HEK293 (cell line): ENCODE measurements around the gene GPR3.

ENCODE experiments used
- CTCF ChIA-PET: fragments of 350-600 bp; formaldehyde crosslinking; extraction: SDS; loops from one replicate; lab custom pipeline; 2021; ENCODE audit warnings: antibody characterized with exemption; lab: Yijun Ruan, JAX
- POLR2A ChIA-PET: fragments of 300-600 bp; formaldehyde crosslinking; extraction: SDS; loops from one replicate; lab custom pipeline; 2020; ENCODE audit warnings: antibody characterized with exemption, inconsistent platforms; lab: Yijun Ruan, JAX
- H3K27ac ChIP-seq: fragments of 200-500 bp; sonication (Bioruptor generic); 2 replicates; pipeline ENCODE4 v1.5.1; 2014; ENCODE audit warnings: low read depth, low read length, control low read depth, inconsistent platforms; ENCODE audit errors: extremely low read depth
- H3K36me3 ChIP-seq, 2 experiments: fragments of 200-500 bp in 1 of 2; sonication (Bioruptor generic) in 1 of 2; 1 replicate in 1 of 2; 2 replicates in 1 of 2; pipeline ENCODE4 v1.5.1; 2014 to 2017; ENCODE audit warnings: inconsistent platforms in 2 of 2, low read length in 2 of 2; ENCODE audit not compliant: control insufficient read depth in 2 of 2, insufficient read depth in 1 of 2
- H3K4me1 ChIP-seq: fragments of 200-500 bp; sonication (Bioruptor generic); 2 replicates; pipeline ENCODE4 v1.5.1; 2014; ENCODE audit warnings: mild to moderate bottlenecking, low read length, inconsistent platforms; ENCODE audit not compliant: control insufficient read depth, insufficient read depth
- H3K4me3 ChIP-seq: 2 replicates; pipeline ENCODE4 v1.5.1; 2011; ENCODE audit warnings: low read depth, mild to moderate bottlenecking, control low read depth, low read length, moderate library complexity
- H3K9me3 ChIP-seq: fragments of 200-500 bp; sonication (Bioruptor generic); 2 replicates; pipeline ENCODE4 v1.5.1; 2014; ENCODE audit warnings: low read depth, low read length, inconsistent platforms; ENCODE audit not compliant: control insufficient read depth, insufficient read depth
- EGR2 ChIP-seq: fragments of 450-650 bp; formaldehyde crosslinking; IDR thresholded peaks from 2 replicates; pipeline ENCODE4 v1.5.1; 2016; ENCODE audit warnings: low read depth, missing biosample characterization, missing genetic modification characterization
- HOXC10 ChIP-seq: sonication (generic); formaldehyde crosslinking; IDR thresholded peaks from 2 replicates; pipeline ENCODE4 v1.8.1; 2023; ENCODE audit warnings: mild to moderate bottlenecking, missing genetic modification reagents
- ZFHX2 ChIP-seq: fragments of 450-650 bp; formaldehyde crosslinking; conservative IDR thresholded peaks from 2 replicates; pipeline ENCODE4 v1.5.1; 2016; ENCODE audit warnings: missing biosample characterization, missing genetic modification characterization
- ZNF10 ChIP-seq: fragments of 450-650 bp; formaldehyde crosslinking; IDR thresholded peaks from 2 replicates; pipeline ENCODE4 v1.5.1; 2017; ENCODE audit warnings: missing biosample characterization, missing genetic modification characterization
- ZNF140 ChIP-seq: fragments of 450-650 bp; formaldehyde crosslinking; IDR thresholded peaks from 2 replicates; pipeline ENCODE4 v1.5.1; 2016; ENCODE audit warnings: missing biosample characterization, missing genetic modification characterization
- ZNF221 ChIP-seq: fragments of 450-650 bp; formaldehyde crosslinking; IDR thresholded peaks from 2 replicates; pipeline ENCODE4 v1.5.1; 2017; ENCODE audit warnings: missing biosample characterization, missing genetic modification characterization, borderline replicate concordance
- ZNF423 ChIP-seq: fragments of 450-650 bp; formaldehyde crosslinking; IDR thresholded peaks from 2 replicates; pipeline ENCODE4 v1.5.1; 2016; ENCODE audit warnings: missing biosample characterization, missing genetic modification characterization
- ZNF837 ChIP-seq: fragments of 450-650 bp; formaldehyde crosslinking; IDR thresholded peaks from 2 replicates; pipeline ENCODE4 v1.5.1; 2016; ENCODE audit warnings: missing biosample characterization, missing genetic modification characterization
- TF ChIP-seq, protein P1 (sequence below): fragments of 450-650 bp; formaldehyde crosslinking; IDR thresholded peaks from 2 replicates; pipeline ENCODE4 v1.5.1; 2017; ENCODE audit warnings: missing biosample characterization, missing genetic modification characterization
- TF ChIP-seq, protein P2 (sequence below): fragments of 450-650 bp; formaldehyde crosslinking; IDR thresholded peaks from 2 replicates; pipeline ENCODE4 v1.5.1; 2016; ENCODE audit warnings: missing biosample characterization, missing genetic modification characterization
- TF ChIP-seq, protein P3 (sequence below): fragments of 450-650 bp; formaldehyde crosslinking; IDR thresholded peaks from 2 replicates; pipeline ENCODE4 v1.5.1; 2016; ENCODE audit warnings: missing biosample characterization, missing genetic modification characterization
- TF ChIP-seq, protein P4 (sequence below): fragments of 450-650 bp; formaldehyde crosslinking; IDR thresholded peaks from 2 replicates; pipeline ENCODE4 v1.5.1; 2016; ENCODE audit warnings: missing biosample characterization, missing genetic modification characterization

Gene GPR3

DNA sequence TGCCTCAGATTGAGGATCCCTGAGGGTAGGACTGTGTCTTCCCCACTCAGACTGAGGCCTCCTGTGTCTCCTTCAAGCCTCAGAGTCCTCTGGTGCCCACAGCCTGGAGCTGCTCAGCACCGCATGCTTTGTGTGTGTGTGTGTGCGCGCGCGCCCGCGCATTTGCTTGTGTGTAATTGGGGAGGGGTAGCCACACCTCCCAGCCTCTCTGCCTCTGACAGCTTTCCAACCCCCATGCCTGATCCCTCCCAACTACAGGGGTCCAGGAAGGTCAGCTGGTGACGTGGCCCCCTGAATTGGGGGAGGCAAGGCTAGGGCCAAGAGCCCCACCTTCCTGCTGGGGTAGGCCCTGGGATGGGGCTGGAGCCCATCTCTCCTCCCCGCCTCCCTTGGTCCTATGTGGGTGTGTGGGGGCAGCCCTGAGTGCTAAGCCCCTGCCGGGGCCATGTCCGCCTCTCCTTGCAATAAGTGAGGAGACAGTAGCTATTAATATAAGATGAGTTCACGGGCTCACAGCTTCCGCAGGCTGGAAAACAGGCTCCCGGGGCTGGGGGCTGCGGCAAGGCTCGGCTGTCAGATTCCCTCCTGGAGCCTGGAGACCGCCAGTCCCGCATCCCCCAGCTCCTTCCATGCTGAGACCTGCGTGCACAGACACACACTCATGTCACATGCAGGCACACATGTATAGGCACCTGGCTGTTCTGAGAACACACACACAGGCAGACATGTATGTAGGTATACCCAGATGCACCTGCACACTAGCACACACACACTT, 7.0 kb downstream of the GPR3 start:
- Histone ChIP-seq H3K9me3 (no peaks in the 10 kb centered on the region), H3K4me1 (no peaks in the 10 kb centered on the region)
- POLR2A ChIA-PET = interaction anchor here (0.6 to 0.8 kb wide), 2 partner anchors 21 to 102 kb away, joined by 3 to 8 read pairs; no protein-coding TSS in a partner anchor

DNA sequence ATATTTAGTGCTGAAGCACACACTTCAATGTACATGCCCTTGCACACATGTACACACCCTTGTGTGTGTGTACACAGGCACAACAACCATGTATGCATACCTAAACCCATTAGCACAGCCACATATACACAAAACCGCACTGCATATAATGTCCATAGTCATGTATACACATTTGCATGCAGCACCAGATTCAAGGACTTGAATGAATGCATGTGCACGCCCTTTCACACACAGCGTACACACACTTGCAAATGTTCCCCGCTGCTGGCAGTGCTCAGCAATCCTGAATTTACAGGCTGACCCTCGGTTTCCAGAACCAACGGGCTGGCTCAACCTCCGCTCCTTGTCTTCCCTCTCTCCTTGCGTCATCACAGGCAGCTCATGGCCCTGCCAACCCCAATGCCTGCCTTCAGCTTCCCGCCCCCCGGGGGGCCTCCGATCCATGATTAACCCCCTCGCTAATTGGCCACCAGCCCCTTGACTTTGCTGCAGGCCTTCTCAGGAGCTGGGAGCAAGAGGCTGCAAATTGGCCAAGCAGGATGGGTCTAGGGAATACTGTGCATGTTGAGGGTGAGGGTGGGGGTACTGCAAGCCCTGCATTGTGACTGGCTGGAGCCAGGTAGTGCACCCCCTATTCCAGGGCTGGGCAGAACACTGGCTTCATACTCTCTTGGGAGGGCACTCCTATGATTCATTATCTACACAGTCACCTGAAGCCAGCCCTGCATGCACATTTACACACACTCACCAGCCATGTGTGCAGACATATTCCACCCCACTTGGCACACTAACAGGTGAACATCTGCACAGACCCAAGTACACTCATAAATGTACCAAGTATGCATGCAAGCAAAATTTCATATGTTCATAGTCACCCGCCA, 7.9 kb downstream of the GPR3 start:
- Histone ChIP-seq H3K27ac (no peak overlapping the region), H3K9me3 (no peaks in the 10 kb centered on the region), H3K4me3 (no peak overlapping the region), H3K4me1 (no peaks in the 10 kb centered on the region), H3K36me3 (peaks cover 0 to 12% of the 10 kb centered on the region in 2 experiments; a peak in 1 of 3 replicates)
- TF ChIP-seq ZNF423 (tag by site-specific recombination) (no peak), ZNF140 (no peak), HOXC10 (CRISPR knock-in tag) (no peak), ZNF837 (tag by site-specific recombination) (no peak), ZNF10 (tag by site-specific recombination) (no peak)
- TF ChIP-seq, protein P1, sequence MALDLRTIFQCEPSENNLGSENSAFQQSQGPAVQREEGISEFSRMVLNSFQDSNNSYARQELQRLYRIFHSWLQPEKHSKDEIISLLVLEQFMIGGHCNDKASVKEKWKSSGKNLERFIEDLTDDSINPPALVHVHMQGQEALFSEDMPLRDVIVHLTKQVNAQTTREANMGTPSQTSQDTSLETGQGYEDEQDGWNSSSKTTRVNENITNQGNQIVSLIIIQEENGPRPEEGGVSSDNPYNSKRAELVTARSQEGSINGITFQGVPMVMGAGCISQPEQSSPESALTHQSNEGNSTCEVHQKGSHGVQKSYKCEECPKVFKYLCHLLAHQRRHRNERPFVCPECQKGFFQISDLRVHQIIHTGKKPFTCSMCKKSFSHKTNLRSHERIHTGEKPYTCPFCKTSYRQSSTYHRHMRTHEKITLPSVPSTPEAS = peak; percentile 56; the same call in 1 of the 2 replicates
- TF ChIP-seq, protein P2, sequence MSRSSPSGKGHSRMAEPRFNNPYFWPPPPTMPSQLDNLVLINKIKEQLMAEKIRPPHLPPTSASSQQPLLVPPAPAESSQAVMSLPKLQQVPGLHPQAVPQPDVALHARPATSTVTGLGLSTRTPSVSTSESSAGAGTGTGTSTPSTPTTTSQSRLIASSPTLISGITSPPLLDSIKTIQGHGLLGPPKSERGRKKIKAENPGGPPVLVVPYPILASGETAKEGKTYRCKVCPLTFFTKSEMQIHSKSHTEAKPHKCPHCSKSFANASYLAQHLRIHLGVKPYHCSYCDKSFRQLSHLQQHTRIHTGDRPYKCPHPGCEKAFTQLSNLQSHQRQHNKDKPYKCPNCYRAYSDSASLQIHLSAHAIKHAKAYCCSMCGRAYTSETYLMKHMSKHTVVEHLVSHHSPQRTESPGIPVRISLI (tag by site-specific recombination) = no peak
- POLR2A ChIA-PET = interaction anchor here (0.9 kb wide), 1 partner anchor 35 kb away, joined by 5 read pairs; no protein-coding TSS in a partner anchor
- CTCF ChIA-PET = interaction anchor here (0.6 to 7.4 kb wide), 2 partner anchors 102 to 168 kb away, joined by 3 to 202 read pairs; no protein-coding TSS in a partner anchor

More for the DNA sequence above, 7.0 kb downstream of the GPR3 start:
- no peak overlapping the region for H3K4me3 ChIP-seq
- CTCF ChIA-PET = interaction anchor here (0.7 to 7.4 kb wide), 4 partner anchors 17 to 208 kb away, joined by 3 to 202 read pairs (median 6); no protein-coding TSS in a partner anchor
- H3K27ac ChIP-seq = no peak overlapping the region
- 0 out of 2 replicates have a peak, but pooled peaks have one; percentile 9 for TF ChIP-seq EGR2 (tag by site-specific recombination)
- TF ChIP-seq ZFHX2 (tag by site-specific recombination) = peak; percentile 58
- TF ChIP-seq, protein P3, sequence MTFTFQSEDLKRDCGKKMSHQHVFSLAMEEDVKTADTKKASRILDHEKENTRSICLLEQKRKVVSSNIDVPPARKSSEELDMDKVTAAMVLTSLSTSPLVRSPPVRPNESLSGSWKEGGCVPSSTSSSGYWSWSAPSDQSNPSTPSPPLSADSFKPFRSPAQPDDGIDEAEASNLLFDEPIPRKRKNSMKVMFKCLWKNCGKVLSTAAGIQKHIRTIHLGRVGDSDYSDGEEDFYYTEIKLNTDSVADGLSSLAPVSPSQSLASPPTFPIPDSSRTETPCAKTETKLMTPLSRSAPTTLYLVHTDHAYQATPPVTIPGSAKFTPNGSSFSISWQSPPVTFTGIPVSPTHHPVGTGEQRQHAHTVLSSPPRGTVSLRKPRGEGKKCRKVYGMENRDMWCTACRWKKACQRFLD = no peak
- peaks cover 0 to 6% of the 10 kb centered on the region in 2 experiments; a peak in 1 of 3 replicates for H3K36me3 ChIP-seq

DNA sequence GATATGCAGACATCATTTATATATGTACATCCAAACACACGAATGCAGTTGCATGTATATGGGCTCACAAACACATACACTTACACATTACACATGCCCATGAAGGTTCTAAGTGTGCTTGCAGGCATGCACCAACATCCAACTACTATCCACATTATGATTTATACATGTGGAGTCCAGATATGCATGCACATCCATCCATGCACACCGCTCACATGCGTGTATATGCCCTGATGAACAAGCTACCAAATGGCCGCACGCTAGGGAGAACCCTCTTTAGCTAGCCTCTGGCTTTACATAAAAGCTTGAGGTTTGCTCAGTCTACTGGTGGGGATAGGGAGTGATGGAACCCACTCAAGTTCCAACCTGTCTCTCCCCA, 8.5 kb downstream of the GPR3 start:
- POLR2A ChIA-PET = interaction anchor here (0.9 kb wide), 1 partner anchor 35 kb away, joined by 5 read pairs; no protein-coding TSS in a partner anchor
- Histone ChIP-seq H3K36me3 (peaks cover 0 to 12% of the 10 kb centered on the region in 2 experiments; a peak in 1 of 3 replicates), H3K4me3 (no peak overlapping the region), H3K27ac (no peak overlapping the region), H3K9me3 (no peaks in the 10 kb centered on the region), H3K4me1 (no peaks in the 10 kb centered on the region)
- no peak for TF ChIP-seq ZNF221
- TF ChIP-seq, protein P4, sequence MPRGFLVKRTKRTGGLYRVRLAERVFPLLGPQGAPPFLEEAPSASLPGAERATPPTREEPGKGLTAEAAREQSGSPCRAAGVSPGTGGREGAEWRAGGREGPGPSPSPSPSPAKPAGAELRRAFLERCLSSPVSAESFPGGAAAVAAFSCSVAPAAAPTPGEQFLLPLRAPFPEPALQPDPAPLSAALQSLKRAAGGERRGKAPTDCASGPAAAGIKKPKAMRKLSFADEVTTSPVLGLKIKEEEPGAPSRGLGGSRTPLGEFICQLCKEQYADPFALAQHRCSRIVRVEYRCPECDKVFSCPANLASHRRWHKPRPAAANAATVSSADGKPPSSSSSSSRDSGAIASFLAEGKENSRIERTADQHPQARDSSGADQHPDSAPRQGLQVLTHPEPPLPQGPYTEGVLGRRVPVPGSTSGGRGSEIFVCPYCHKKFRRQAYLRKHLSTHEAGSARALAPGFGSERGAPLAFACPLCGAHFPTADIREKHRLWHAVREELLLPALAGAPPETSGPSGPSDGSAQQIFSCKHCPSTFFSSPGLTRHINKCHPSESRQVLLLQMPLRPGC (tag by site-specific recombination) = no peak
- CTCF ChIA-PET = interaction anchor here (0.6 to 2.7 kb wide), 3 partner anchors 157 to 205 kb away, joined by 3 to 13 read pairs (median 4); no protein-coding TSS in a partner anchor
